ENCODE measurements around the gene TRIM50. TPM values are rescaled to one million over a fixed set of nuclear protein-coding genes. Genes with fewer than 3 reads are reported as not detected.

TRIM50 gene
- total RNA-seq, 1 donor from 2014 or later: not detected

GRCh38 chr7:73351447-73352167, 23.7 kb upstream of the TRIM50 start:
- no peaks in the 10 kb centered on the region for H3K36me3 ChIP-seq (ENCODE audit: control insufficient read depth, insufficient read depth, low read length)
- no peak for FAIRE-seq
- H3K4me3 ChIP-seq (ENCODE audit: low read depth, low read length): no peak overlapping the region
- no peak for TF ChIP-seq CTCF (IDR thresholded peaks at IDR 0.05; ENCODE audit: insufficient read depth, low read length, severe bottlenecking)
- H3K27me3 ChIP-seq (ENCODE audit: control insufficient read depth, insufficient read depth, low read length): no peaks in the 10 kb centered on the region
- no peak for DNase-seq (ENCODE audit: low read depth)

- no peak for DNase-seq (ENCODE audit: low read depth)
- FAIRE-seq: no peak
- TF ChIP-seq CTCF (IDR thresholded peaks at IDR 0.05; ENCODE audit: insufficient read depth, low read length, severe bottlenecking): no peak
- Histone ChIP-seq H3K36me3 (ENCODE audit: control insufficient read depth, insufficient read depth, low read length) (no peaks in the 10 kb centered on the region), H3K27me3 (ENCODE audit: control insufficient read depth, insufficient read depth, low read length) (no peaks in the 10 kb centered on the region), H3K4me3 (ENCODE audit: low read depth, low read length) (no peak overlapping the region)
These were observed 22.6 kb upstream of the TRIM50 start for GRCh38 chr7:73350306-73351068.

- no peak for FAIRE-seq
- Histone ChIP-seq H3K4me3 (ENCODE audit: low read depth, low read length) (no peak overlapping the region), H3K27me3 (ENCODE audit: control insufficient read depth, insufficient read depth, low read length) (no peaks in the 10 kb centered on the region), H3K36me3 (ENCODE audit: control insufficient read depth, insufficient read depth, low read length) (no peaks in the 10 kb centered on the region)
- TF ChIP-seq CTCF (IDR thresholded peaks at IDR 0.05; ENCODE audit: insufficient read depth, low read length, severe bottlenecking): no peak
- no peak for DNase-seq (ENCODE audit: low read depth)
These were observed 21.9 kb upstream of the TRIM50 start for GRCh38 chr7:73349763-73350162.

- no peak for FAIRE-seq
- TF ChIP-seq CTCF (IDR thresholded peaks at IDR 0.05; ENCODE audit: insufficient read depth, low read length, severe bottlenecking): no peak
- no peak for DNase-seq (ENCODE audit: low read depth)
These were observed 18.1 kb upstream of the TRIM50 start for GRCh38 chr7:73345951-73346350.

GRCh38 chr7:73345538-73345937, 17.7 kb upstream of the TRIM50 start:
- no peak for FAIRE-seq
- TF ChIP-seq CTCF (IDR thresholded peaks at IDR 0.05; ENCODE audit: insufficient read depth, low read length, severe bottlenecking): no peak

More at GRCh38 chr7:73345951-73346350, 18.1 kb upstream of the TRIM50 start:
- Histone ChIP-seq H3K36me3 (ENCODE audit: control insufficient read depth, insufficient read depth, low read length) (no peaks in the 10 kb centered on the region), H3K27me3 (ENCODE audit: control insufficient read depth, insufficient read depth, low read length) (peaks cover 2% of the 10 kb centered on the region), H3K4me3 (ENCODE audit: low read depth, low read length) (no peak overlapping the region)

More at GRCh38 chr7:73345538-73345937, 17.7 kb upstream of the TRIM50 start:
- Histone ChIP-seq H3K36me3 (ENCODE audit: control insufficient read depth, insufficient read depth, low read length) (no peaks in the 10 kb centered on the region), H3K27me3 (ENCODE audit: control insufficient read depth, insufficient read depth, low read length) (peaks cover 2% of the 10 kb centered on the region), H3K4me3 (ENCODE audit: low read depth, low read length) (no peak overlapping the region)
- no peak for DNase-seq (ENCODE audit: low read depth)

Measured in bronchial epithelial cell (primary cell).